Neuron (in vitro differentiated cells): ENCODE data around the gene CSF2.

ENCODE experiments used
- H2AFZ ChIP-seq: one replicate; pipeline ENCODE4 v1.6.1; 2013; ENCODE audit warnings: low read depth, mild to moderate bottlenecking, inconsistent platforms, low read length, moderate library complexity
- H3K27me3 ChIP-seq: one replicate; pipeline ENCODE4 v1.6.1; 2013; ENCODE audit warnings: low read length; ENCODE audit not compliant: insufficient read depth
- H3K36me3 ChIP-seq: one replicate; pipeline ENCODE4 v1.6.1; 2013; ENCODE audit warnings: low read length; ENCODE audit not compliant: insufficient read depth
- H3K4me1 ChIP-seq: one replicate; pipeline ENCODE4 v1.6.1; 2013; ENCODE audit warnings: low read length; ENCODE audit not compliant: insufficient read depth
- H3K4me3 ChIP-seq: 2 replicates; pipeline ENCODE4 v1.5.1; 2013; ENCODE audit warnings: mild to moderate bottlenecking, low read length, moderate library complexity
- H3K9me3 ChIP-seq: one replicate; pipeline ENCODE4 v1.6.1; 2013; ENCODE audit warnings: low read length

The CSF2 gene

DNA sequence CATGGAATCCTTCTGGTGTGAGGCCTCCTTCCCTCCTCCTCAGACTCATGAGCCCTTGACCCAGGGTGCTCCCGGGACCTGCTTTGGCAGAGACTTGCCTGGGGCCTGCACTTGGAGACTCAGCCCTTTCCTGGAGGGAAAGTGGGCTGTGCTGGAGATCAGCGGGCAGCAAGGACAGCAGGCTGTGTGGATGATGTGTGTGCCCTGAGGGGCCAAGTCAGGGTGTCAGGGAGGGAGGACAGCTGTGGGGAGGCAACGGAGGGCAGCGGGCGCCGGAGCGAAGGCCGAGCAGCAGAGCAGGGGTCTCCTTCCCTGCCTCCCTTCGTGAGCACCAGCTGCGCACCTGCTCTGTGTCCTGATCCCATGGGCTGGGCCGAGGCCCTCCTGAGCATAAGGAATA is 6.1 kb upstream of the CSF2 start:
- Histone ChIP-seq H3K4me1 (no peaks in the 10 kb centered on the region), H3K36me3 (no peaks in the 10 kb centered on the region), H2AFZ (no peak overlapping the region), H3K4me3 (no peak overlapping the region), H3K9me3 (no peaks in the 10 kb centered on the region), H3K27me3 (peaks cover 2% of the 10 kb centered on the region)

DNA sequence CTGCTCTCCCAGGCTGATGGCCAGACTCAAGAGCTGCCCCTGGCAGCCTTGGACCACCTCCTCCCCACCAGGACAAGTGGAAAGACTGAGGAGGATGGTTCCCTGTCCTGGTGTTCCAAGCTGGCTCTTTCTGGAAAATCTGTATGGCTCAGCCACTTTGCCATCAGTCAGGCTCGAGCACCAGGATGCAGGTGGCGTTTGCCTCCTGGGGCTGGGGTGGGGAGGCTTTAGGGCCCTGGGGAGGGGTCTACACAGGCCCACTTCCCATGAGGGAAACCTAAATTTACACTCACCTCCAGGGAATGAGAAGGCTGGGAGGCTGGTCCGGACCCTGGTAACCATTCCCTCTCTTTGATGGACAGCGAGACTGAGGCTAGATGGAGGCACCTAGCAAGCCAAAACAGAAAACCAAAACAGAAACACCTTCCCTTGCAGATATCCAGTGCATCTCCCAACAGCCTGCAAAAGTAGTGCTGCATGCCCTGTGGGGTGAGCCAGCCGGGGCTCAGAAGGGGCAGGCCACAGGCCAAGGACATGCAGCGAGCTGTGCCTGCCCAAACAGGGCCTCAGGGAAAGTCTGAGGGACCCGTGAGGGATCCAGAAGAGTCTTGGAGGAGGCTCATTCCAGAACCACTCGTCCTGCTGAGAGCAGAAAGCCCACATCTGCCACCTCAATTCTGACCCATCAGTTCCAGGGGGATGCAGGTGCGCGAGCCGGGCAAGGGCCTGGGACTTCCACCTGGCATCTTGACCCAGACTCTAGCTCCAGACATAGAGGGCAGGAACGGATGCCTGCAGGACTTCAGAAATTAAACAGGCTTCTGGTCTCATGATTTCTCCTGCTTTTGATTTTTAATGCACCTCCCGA is 5.4 kb upstream of the CSF2 start:
- Histone ChIP-seq H2AFZ (no peak overlapping the region), H3K9me3 (no peaks in the 10 kb centered on the region), H3K4me1 (no peaks in the 10 kb centered on the region), H3K27me3 (peaks cover 2% of the 10 kb centered on the region), H3K4me3 (no peak overlapping the region), H3K36me3 (no peaks in the 10 kb centered on the region)

DNA sequence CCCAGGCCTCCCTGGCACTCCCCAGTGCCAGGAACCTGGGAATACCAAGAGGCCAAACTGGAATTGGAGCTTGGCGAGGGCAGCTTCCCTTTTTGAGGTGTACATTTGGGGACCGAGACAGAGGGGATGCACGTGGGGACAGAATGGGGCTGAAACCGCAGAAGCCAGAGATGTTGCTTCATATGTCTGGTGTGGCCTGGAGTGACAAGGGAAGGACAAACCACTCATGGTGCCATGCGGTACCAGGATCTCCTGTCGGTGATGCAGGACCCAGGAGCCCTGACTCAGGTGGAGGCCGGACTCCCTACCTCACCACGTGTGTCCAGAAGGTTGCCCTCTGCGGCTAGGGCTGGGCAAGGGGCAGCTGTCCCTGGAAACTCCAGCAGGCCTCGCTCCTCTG is 4.0 kb upstream of the CSF2 start:
- Histone ChIP-seq H3K27me3 (peaks cover 2% of the 10 kb centered on the region), H3K36me3 (no peaks in the 10 kb centered on the region), H3K4me3 (no peak overlapping the region)

DNA sequence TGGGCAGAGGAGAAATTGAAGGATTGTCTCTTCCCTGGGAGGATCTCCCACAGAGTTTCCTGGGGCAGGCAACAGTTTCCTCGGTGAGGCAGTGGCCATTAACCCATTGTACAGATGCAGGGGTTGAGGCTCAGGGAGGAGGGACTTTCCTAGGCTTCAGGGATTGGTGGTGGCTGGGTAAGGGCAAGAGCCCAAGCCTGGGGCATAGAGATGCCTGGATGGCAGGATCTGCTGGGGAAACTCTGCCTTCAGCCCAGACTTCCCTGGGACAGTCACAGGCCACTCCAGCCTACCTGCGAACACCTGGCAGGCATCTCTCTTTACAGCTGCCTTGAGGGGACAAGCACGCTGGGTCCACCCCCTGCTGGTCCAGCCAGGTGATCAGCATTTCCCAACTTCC is 3.6 kb upstream of the CSF2 start:
- no peak overlapping the region for H3K4me3 ChIP-seq
- no peak overlapping the region for H2AFZ ChIP-seq
- no peaks in the 10 kb centered on the region for H3K36me3 ChIP-seq
- H3K4me1 ChIP-seq, result no peaks in the 10 kb centered on the region
- no peaks in the 10 kb centered on the region for H3K9me3 ChIP-seq
- H3K27me3 ChIP-seq, result peaks cover 2% of the 10 kb centered on the region

More for the DNA sequence above, 4.0 kb upstream of the CSF2 start:
- no peaks in the 10 kb centered on the region for H3K4me1 ChIP-seq
- no peak overlapping the region for H2AFZ ChIP-seq
- no peaks in the 10 kb centered on the region for H3K9me3 ChIP-seq

DNA sequence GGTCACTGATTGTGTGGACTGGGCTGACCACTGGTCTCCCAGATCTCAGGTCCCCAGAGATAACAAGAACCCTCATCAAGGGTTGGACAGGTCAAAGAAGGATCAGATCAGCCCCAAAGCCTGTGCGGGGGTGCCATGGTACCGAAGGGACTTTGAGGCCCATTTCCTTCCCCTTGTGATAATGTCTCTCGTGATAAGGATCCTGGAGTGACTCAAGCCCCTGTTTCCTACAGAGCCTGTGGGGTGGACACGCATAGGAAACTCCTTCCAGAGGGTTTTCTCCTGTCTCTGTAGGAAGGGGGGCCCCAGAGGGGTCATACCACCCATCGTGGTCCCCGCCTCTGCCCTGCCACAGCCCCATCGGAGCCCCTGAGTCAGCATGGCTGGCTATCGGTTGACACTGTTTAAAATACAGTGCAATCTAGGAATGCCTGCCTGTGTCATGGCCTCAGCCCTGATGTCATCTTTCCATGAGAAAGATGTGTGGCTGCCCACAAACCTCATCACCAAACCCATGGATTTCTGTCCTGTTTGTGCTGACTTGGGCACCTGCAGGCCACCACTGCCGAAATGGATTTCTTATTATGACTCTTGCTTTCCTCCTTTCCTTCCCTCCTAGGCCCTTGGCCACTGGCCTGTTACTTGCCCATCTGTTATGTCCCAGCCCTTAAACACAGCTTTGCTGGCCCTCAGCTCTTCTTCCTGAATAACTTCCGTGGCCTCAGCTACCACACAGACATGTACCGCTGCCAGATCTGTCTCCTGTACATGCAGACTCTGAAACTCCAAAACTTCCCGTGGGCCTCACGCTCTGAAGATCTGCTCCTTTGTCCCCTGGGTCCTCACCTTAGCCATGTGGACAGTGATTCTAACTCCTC is 2.9 kb upstream of the CSF2 start:
- Histone ChIP-seq H3K9me3 (no peaks in the 10 kb centered on the region), H3K27me3 (peaks cover 2% of the 10 kb centered on the region), H3K4me3 (no peak overlapping the region), H3K36me3 (no peaks in the 10 kb centered on the region), H3K4me1 (no peaks in the 10 kb centered on the region), H2AFZ (no peak overlapping the region)

DNA sequence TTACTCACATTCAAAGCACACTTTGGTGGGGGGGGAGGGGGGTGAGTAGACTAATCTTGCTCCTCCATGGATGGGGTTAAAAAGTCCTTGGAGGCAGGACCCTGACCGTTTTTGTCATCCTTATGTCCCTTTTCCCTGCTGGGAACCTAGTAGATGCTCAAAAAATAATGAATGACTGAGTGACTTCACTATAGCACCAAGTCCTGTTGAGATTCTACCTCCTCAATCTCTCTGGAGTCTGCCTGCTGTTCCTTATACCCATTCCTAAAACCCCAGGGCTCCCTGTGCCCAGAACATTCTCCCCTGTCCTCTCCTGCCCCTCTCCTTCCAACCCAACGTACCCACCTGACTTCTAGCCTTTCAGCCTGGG is 2.3 kb upstream of the CSF2 start:
- H3K4me1 ChIP-seq, result no peaks in the 10 kb centered on the region
- no peak overlapping the region for H3K4me3 ChIP-seq
- H3K27me3 ChIP-seq, result peaks cover 2% of the 10 kb centered on the region
- no peaks in the 10 kb centered on the region for H3K9me3 ChIP-seq
- no peaks in the 10 kb centered on the region for H3K36me3 ChIP-seq
- no peak overlapping the region for H2AFZ ChIP-seq

DNA sequence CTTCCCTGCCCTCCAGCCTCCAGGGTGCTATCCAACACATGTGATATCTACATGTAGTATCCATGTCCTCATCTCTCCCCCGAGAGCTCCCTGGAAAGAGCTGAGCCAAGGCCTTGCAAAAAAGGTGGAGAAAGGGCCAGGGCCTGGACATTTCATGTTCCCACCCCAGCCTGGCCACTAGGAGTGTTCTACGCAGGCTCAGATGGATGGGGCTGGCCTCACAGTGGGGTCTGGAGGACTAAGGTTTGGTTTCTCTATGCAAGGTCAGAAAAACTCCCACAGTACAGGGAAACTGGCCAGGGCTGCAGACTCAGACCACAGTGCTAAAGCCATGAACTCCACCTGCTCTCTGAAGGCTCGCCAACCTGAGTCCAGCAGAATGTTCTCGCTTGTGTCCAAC is 1.5 kb upstream of the CSF2 start:
- no peak overlapping the region for H2AFZ ChIP-seq
- no peaks in the 10 kb centered on the region for H3K4me1 ChIP-seq
- no peaks in the 10 kb centered on the region for H3K9me3 ChIP-seq
- no peaks in the 10 kb centered on the region for H3K36me3 ChIP-seq
- H3K4me3 ChIP-seq, result no peak overlapping the region
- peaks cover 2% of the 10 kb centered on the region for H3K27me3 ChIP-seq

DNA sequence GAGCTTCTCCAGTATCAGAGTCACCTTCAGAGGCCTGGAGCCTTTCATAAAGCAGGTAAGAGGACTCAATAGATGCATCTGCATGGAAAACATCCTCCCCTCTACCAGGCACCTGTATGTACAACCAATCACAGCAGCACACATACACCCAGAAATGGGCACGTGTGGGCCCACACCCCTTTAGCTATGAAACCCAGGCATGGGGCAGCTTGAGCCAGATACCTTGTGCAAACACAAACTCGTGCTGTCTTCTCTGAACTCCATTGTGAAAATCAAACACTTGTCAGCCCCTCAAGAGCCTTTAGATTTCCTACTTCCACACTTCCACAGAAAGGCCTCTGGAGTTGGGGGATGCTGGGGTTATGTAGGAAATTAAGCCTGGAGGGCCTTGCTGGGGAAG is 1.1 kb upstream of the CSF2 start:
- H2AFZ ChIP-seq, result no peak overlapping the region
- H3K4me3 ChIP-seq, result no peak overlapping the region
- H3K9me3 ChIP-seq, result no peaks in the 10 kb centered on the region
- H3K4me1 ChIP-seq, result no peaks in the 10 kb centered on the region
- no peaks in the 10 kb centered on the region for H3K36me3 ChIP-seq
- H3K27me3 ChIP-seq, result peaks cover 2% of the 10 kb centered on the region

DNA sequence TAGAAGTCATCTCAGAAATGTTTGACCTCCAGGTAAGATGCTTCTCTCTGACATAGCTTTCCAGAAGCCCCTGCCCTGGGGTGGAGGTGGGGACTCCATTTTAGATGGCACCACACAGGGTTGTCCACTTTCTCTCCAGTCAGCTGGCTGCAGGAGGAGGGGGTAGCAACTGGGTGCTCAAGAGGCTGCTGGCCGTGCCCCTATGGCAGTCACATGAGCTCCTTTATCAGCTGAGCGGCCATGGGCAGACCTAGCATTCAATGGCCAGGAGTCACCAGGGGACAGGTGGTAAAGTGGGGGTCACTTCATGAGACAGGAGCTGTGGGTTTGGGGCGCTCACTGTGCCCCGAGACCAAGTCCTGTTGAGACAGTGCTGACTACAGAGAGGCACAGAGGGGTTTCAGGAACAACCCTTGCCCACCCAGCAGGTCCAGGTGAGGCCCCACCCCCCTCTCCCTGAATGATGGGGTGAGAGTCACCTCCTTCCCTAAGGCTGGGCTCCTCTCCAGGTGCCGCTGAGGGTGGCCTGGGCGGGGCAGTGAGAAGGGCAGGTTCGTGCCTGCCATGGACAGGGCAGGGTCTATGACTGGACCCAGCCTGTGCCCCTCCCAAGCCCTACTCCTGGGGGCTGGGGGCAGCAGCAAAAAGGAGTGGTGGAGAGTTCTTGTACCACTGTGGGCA is 642 bp downstream of the CSF2 start:
- H2AFZ ChIP-seq, result no peak overlapping the region
- no peaks in the 10 kb centered on the region for H3K9me3 ChIP-seq
- peaks cover 2% of the 10 kb centered on the region for H3K27me3 ChIP-seq
- H3K4me1 ChIP-seq, result no peaks in the 10 kb centered on the region
- H3K4me3 ChIP-seq, result no peak overlapping the region
- no peaks in the 10 kb centered on the region for H3K36me3 ChIP-seq

DNA sequence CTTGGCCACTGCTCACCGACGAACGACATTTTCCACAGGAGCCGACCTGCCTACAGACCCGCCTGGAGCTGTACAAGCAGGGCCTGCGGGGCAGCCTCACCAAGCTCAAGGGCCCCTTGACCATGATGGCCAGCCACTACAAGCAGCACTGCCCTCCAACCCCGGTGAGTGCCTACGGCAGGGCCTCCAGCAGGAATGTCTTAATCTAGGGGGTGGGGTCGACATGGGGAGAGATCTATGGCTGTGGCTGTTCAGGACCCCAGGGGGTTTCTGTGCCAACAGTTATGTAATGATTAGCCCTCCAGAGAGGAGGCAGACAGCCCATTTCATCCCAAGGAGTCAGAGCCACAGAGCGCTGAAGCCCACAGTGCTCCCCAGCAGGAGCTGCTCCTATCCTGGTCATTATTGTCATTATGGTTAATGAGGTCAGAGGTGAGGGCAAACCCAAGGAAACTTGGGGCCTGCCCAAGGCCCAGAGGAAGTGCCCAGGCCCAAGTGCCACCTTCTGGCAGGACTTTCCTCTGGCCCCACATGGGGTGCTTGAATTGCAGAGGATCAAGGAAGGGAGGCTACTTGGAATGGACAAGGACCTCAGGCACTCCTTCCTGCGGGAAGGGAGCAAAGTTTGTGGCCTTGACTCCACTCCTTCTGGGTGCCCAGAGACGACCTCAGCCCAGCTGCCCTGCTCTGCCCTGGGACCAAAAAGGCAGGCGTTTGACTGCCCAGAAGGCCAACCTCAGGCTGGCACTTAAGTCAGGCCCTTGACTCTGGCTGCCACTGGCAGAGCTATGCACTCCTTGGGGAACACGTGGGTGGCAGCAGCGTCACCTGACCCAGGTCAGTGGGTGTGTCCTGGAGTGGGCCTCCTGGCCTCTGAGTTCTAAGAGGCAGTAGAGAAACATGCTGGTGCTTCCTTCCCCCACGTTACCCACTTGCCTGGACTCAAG is 1.5 kb downstream of the CSF2 start:
- Histone ChIP-seq H3K36me3 (no peaks in the 10 kb centered on the region), H3K4me1 (no peaks in the 10 kb centered on the region)

DNA sequence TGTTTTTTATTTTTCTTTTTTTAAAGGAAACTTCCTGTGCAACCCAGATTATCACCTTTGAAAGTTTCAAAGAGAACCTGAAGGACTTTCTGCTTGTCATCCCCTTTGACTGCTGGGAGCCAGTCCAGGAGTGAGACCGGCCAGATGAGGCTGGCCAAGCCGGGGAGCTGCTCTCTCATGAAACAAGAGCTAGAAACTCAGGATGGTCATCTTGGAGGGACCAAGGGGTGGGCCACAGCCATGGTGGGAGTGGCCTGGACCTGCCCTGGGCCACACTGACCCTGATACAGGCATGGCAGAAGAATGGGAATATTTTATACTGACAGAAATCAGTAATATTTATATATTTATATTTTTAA is 2.1 kb downstream of the CSF2 start:
- H3K9me3 ChIP-seq, result no peaks in the 10 kb centered on the region
- H3K36me3 ChIP-seq, result no peaks in the 10 kb centered on the region
- H3K4me1 ChIP-seq, result no peaks in the 10 kb centered on the region
- H2AFZ ChIP-seq, result no peak overlapping the region
- peaks cover 2% of the 10 kb centered on the region for H3K27me3 ChIP-seq
- no peak overlapping the region for H3K4me3 ChIP-seq

More for the DNA sequence above, 1.5 kb downstream of the CSF2 start:
- H3K9me3 ChIP-seq, result no peaks in the 10 kb centered on the region
- no peak overlapping the region for H2AFZ ChIP-seq
- peaks cover 2% of the 10 kb centered on the region for H3K27me3 ChIP-seq
- no peak overlapping the region for H3K4me3 ChIP-seq

DNA sequence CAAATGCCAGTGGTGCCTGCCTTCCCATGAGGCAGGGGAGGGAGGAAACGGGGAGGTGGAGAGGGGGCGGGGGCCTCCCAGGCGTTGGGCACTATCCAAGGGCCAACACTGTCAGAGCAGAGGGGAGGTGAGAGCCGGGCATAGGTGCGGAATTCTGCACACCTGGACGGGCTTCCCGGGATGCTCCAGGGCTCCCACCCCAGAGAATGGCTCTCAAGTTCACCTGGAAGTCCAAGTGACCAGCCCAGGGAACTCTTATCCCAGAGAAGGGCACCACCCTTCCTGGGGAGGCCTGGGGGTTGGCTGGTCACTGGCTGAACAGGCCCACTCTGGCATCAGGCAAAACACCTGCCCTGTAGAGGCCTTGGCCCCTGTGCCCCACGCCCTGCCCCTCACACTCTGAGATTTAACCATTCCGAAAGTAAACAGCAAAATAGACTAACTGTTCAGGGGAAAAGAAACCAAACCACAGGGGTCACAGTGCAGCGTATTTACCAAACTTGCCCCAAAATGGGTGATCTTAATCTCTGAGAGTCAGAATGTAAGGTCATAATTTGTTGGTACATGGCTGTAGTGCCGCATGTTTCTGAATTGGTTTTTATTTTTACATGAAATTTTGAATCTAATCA is 2.7 kb downstream of the CSF2 start:
- no peak overlapping the region for H2AFZ ChIP-seq
- H3K27me3 ChIP-seq, result peaks cover 2% of the 10 kb centered on the region
- H3K4me3 ChIP-seq, result no peak overlapping the region
- no peaks in the 10 kb centered on the region for H3K9me3 ChIP-seq
- no peaks in the 10 kb centered on the region for H3K4me1 ChIP-seq
- no peaks in the 10 kb centered on the region for H3K36me3 ChIP-seq
